Heart left ventricle (tissue), 13 donors: ENCODE results near the gene ADCK2.

Experiments
- CTCF ChIP-seq, 12 donors: fragments of 200-600 bp; sonication (generic) in 4 of 12; IDR thresholded peaks; one replicate each; pipeline versions ENCODE4 v1.5.0 to v1.8.0; 2018 to 2022; ENCODE audit warnings: antibody characterized with exemption in 12 of 12, mild to moderate bottlenecking in 5 of 12
- POLR2A ChIP-seq, 2 donors: fragments of 450-650 bp; IDR thresholded peaks; one replicate each; pipeline ENCODE4 v1.6.1; 2017; ENCODE audit warnings: antibody characterized with exemption in 2 of 2, mild to moderate bottlenecking in 2 of 2, moderate library complexity in 2 of 2
- donor health status: ischemic (EF 13 %, LVEDD 7.1; RV severe dilation, severe dysfunction).
- donor health status: DM: no; HTN: yes; CAD: no.
- donor health status: DM: no; HTN: no; CAD: no.
- donor health status: ischemic (EF 25% LVEDD 6.9; RV normal size, moderate dysfunction).
- donor health status: ischemic (EF 25% LVEDD 5.7; RV mildly dilated, moderate dysfunction).
- donor health status: ischemic (EF 35%, LVEDD 5.7; RV mildly dilated, moderate dysfunction).
- donor health status: nonischemic (EF 11% LVEDD 7.7; RV severe dilation, severe dysfunction).
- donor health status: DM: yes; HTN: yes; CAD: no.
- donor health status: PGD.
- donor health status: ischemic (EF 29% LVEDD 5.4; RV normal size, mild dysfunction).
- donor health status: nonischemic (EF 23%, LVEDD 6.1; RV moderate dilation, normal function).

GRCh38 chr7:140657891-140658290 is 14.9 kb upstream of the ADCK2 start:
- no peak for TF ChIP-seq CTCF (IDR thresholded peaks at IDR 0.05)
- TF ChIP-seq POLR2A (IDR thresholded peaks at IDR 0.05), result no peak
